K562 (cell line): ENCODE results near the gene KRT6C. TPM values are rescaled to one million over a fixed set of nuclear protein-coding genes. Genes with fewer than 3 reads are reported as not detected.

ENCODE experiments used
- ATAC-seq: fragments of 200-7000 bp; cut with Tn5 transposase; 3 replicates; pipeline ENCODE4 v1.9.1; 2020; ENCODE audit warnings: moderate library complexity
- BruUV-seq: library from RNA; stranded (reverse); fragments of 400-500 nt; replicated peaks from 2 replicates; lab custom pipeline; 2021; lab: Mats Ljungman, UMichigan
- CTCF ChIA-PET: fragments of 300-600 bp; formaldehyde crosslinking; extraction: SDS; loops from one replicate; lab custom pipeline; 2021; ENCODE audit warnings: low intra/inter-chr PET ratio; lab: Yijun Ruan, JAX
- POLR2A ChIA-PET: fragments of 300-600, 350-650 bp; sonication (Branson Sonifier 250); formaldehyde crosslinking; extraction: SDS; loops from one replicate; lab custom pipeline; 2021; ENCODE audit warnings: antibody characterized with exemption, inconsistent platforms; lab: Yijun Ruan, JAX
- DNase-seq, 4 experiments: peaks; one replicate each; pipeline versions ENCODE4 v3.0.0 to v3.0.0-alpha.2; 2011 to 2018; ENCODE audit warnings: low spot score in 3 of 4, mixed read lengths in 3 of 4; ENCODE audit errors: extremely low read depth in 1 of 4
- FAIRE-seq: peaks from 2 replicates; lab custom pipeline; 2011; peaks lifted over from hg19 to GRCh38; lab: Jason Lieb, UNC
- H2AFZ ChIP-seq: 2 replicates; pipeline ENCODE4 v1.6.0; 2011; ENCODE audit warnings: low read depth, low read length, control low read depth, inconsistent platforms
- H3K27ac ChIP-seq: fragments of 200-600 bp; 3 replicates; pipeline ENCODE4 v1.8.0; 2011; ENCODE audit warnings: low read depth, mild to moderate bottlenecking, control low read depth, inconsistent platforms, low read length, moderate library complexity, mixed read lengths; ENCODE audit errors: extremely low read depth
- H3K27me3 ChIP-seq, 2 experiments: fragments of 300-600 bp in 1 of 2; 2 replicates in 1 of 2; 3 replicates in 1 of 2; pipeline versions ENCODE4 v1.6.0 to v1.8.0; 2011; ENCODE audit warnings: inconsistent platforms in 2 of 2, low read length in 2 of 2, mild to moderate bottlenecking in 1 of 2, mixed read lengths in 1 of 2, moderate library complexity in 1 of 2; ENCODE audit not compliant: control insufficient read depth in 2 of 2, insufficient read depth in 2 of 2
- H3K36me3 ChIP-seq: fragments of 300-600 bp; 3 replicates; pipeline ENCODE4 v1.8.0; 2011; ENCODE audit warnings: mild to moderate bottlenecking, low read length, inconsistent platforms; ENCODE audit not compliant: control insufficient read depth, insufficient read depth
- H3K4me1 ChIP-seq, 2 experiments: fragments of 200-600 bp in 1 of 2; replicated peaks in 1 of 2; 2 replicates in 1 of 2; 3 replicates in 1 of 2; pipeline versions ENCODE4 v1.5.1 to v1.8.0; 2011; ENCODE audit warnings: inconsistent platforms in 2 of 2, low read length in 2 of 2, mild to moderate bottlenecking in 1 of 2, mixed read lengths in 1 of 2, moderate library complexity in 1 of 2; ENCODE audit not compliant: control insufficient read depth in 2 of 2, insufficient read depth in 2 of 2
- H3K4me2 ChIP-seq: 2 replicates; pipeline ENCODE4 v1.6.1; 2011; ENCODE audit warnings: low read length, control low read depth, inconsistent platforms, mixed read lengths; ENCODE audit not compliant: insufficient read depth
- H3K4me3 ChIP-seq: fragments of 200-600 bp; sonication (generic), shearing (Covaris generic); 2 replicates; pipeline ENCODE4 v1.5.1; 2016; ENCODE audit warnings: control low read depth, inconsistent platforms
- H3K79me2 ChIP-seq: fragments of 200-600 bp; 3 replicates; pipeline ENCODE4 v1.8.0; 2011; ENCODE audit warnings: low read length, inconsistent platforms; ENCODE audit not compliant: control insufficient read depth, insufficient read depth
- H3K9ac ChIP-seq, 2 experiments: 2 replicates each; pipeline versions ENCODE4 v1.6.0 to v1.6.1; 2011; ENCODE audit warnings: low read depth in 2 of 2, low read length in 2 of 2, control low read depth in 1 of 2, inconsistent platforms in 1 of 2, mild to moderate bottlenecking in 1 of 2, mixed read lengths in 1 of 2; ENCODE audit not compliant: insufficient read depth in 1 of 2
- H3K9me1 ChIP-seq: one replicate; pipeline ENCODE4 v1.6.0; 2011; ENCODE audit warnings: inconsistent platforms, mild to moderate bottlenecking, low read length, moderate library complexity; ENCODE audit not compliant: control insufficient read depth, insufficient read depth
- H3K9me3 ChIP-seq: replicated peaks from 2 replicates; pipeline ENCODE4 v1.5.1; 2011; ENCODE audit warnings: low read depth, low read length, inconsistent platforms; ENCODE audit not compliant: control insufficient read depth, insufficient read depth
- H4K20me1 ChIP-seq: replicated peaks from 2 replicates; pipeline ENCODE4 v1.6.1; 2011; ENCODE audit warnings: low read length, inconsistent platforms, mixed read lengths; ENCODE audit not compliant: control insufficient read depth, insufficient read depth
- ADNP ChIP-seq: fragments of 200-800 bp; sonication (Bioruptor generic); IDR thresholded peaks from 2 replicates; pipeline ENCODE4 v1.6.1; 2016; ENCODE audit warnings: missing genetic modification characterization, missing compliant biosample characterization
- CBFA2T3 ChIP-seq: fragments of 450-650 bp; IDR thresholded peaks from 2 replicates; pipeline ENCODE4 v1.6.1; 2017
- CBX3 ChIP-seq, 2 experiments: IDR thresholded peaks; 1 replicate in 1 of 2; 2 replicates in 1 of 2; pipeline ENCODE4 v1.6.1; 2012; ENCODE audit warnings: inconsistent platforms in 2 of 2, low read length in 2 of 2, borderline replicate concordance in 1 of 2, control low read depth in 1 of 2
- HEY1 ChIP-seq: fragments of 250-450 bp; sonication (Bioruptor Pico); IDR thresholded peaks from 2 replicates; pipeline ENCODE4 v1.5.0; 2020; ENCODE audit warnings: mild to moderate bottlenecking, moderate library complexity, borderline replicate concordance
- HNRNPUL1 ChIP-seq: fragments of 200-400 bp; formaldehyde crosslinking; IDR thresholded peaks from 2 replicates; pipeline ENCODE4 v1.6.1; 2017; ENCODE audit warnings: low read length
- MED1 ChIP-seq: sonication (generic); formaldehyde crosslinking; IDR thresholded peaks from 2 replicates; pipeline ENCODE4 v1.8.1; 2023; ENCODE audit warnings: missing genetic modification reagents, borderline replicate concordance
- MYC ChIP-seq, 2 experiments: fragments of 250-450 bp in 1 of 2; sonication (Bioruptor Pico) in 1 of 2; IDR thresholded peaks; 2 replicates each; pipeline versions ENCODE4 v1.5.1 to v1.6.1; 2012 to 2021; ENCODE audit warnings: low read depth in 2 of 2, borderline replicate concordance in 1 of 2, improper control_type of control experiment in 1 of 2, low read length in 1 of 2, mild to moderate bottlenecking in 1 of 2, moderate library complexity in 1 of 2
- PHF21A ChIP-seq: fragments of 450-650 bp; IDR thresholded peaks from 2 replicates; pipeline ENCODE4 v1.6.1; 2017; ENCODE audit warnings: low read depth, borderline replicate concordance
- RBM17 ChIP-seq: fragments of 200-400 bp; formaldehyde crosslinking; IDR thresholded peaks from 2 replicates; pipeline ENCODE4 v1.6.1; 2017; ENCODE audit warnings: low read depth, mild to moderate bottlenecking, low read length, borderline replicate concordance
- RCOR1 ChIP-seq, 2 experiments: IDR thresholded peaks; 2 replicates each; pipeline ENCODE4 v1.6.1; 2012; ENCODE audit warnings: low read depth in 2 of 2, low read length in 2 of 2, borderline replicate concordance in 1 of 2, improper control_type of control experiment in 1 of 2
- ZNF436 ChIP-seq: fragments of 250-450, 450-650 bp; sonication (Bioruptor Pico); formaldehyde crosslinking; IDR thresholded peaks from 2 replicates; pipeline ENCODE4 v1.7.0; 2020; ENCODE audit warnings: mild to moderate bottlenecking
- ZNF644 ChIP-seq: fragments of 200-800 bp; sonication (Bioruptor generic); IDR thresholded peaks from 2 replicates; pipeline ENCODE4 v1.6.1; 2016; ENCODE audit warnings: low read depth, missing genetic modification characterization, missing compliant biosample characterization
- ZNF695 ChIP-seq: fragments of 450-650 bp; formaldehyde crosslinking; IDR thresholded peaks from 2 replicates; pipeline ENCODE4 v1.4.0; 2020; ENCODE audit warnings: mild to moderate bottlenecking, moderate library complexity
- ZNF764 ChIP-seq: fragments of 250-450 bp; sonication (Bioruptor Pico); IDR thresholded peaks from 2 replicates; pipeline ENCODE4 v1.4.0; 2020; ENCODE audit warnings: low read depth, mild to moderate bottlenecking, moderate library complexity
- WGBS: fragments of 100-300 bp; shearing (Covaris generic); methylation state at CpG from one replicate; pipeline ENCODE4 v1.1.6; 2016; ENCODE audit warnings: low coverage, mixed read lengths; ENCODE audit not compliant: insufficient coverage; ENCODE audit errors: missing lambda C conversion rate; 5-methylcytosine and 5-hydroxymethylcytosine counted together
- in situ Hi-C: fragments of 300-500 bp; cut with MboI; formaldehyde crosslinking; loops from 4 replicates; pipeline ENCODE4 v1.15.0; 2018; ENCODE audit warnings: inconsistent platforms, mixed read lengths
- intact Hi-C: fragments of 100-400 bp; cut with micrococcal nuclease; formaldehyde crosslinking; loops from 2 replicates; pipeline ENCODE4 v1.14.2; 2022
- polyA plus RNA-seq, 8 experiments: library from polyadenylated mRNA; depleted of rRNA in 4 of 8; stranded (reverse) in 5 of 8; unstranded in 3 of 8; fragments of >200 nt; fragmentation: Nextera tagmentation in 2 of 8; fragmentation: Illumina TruSeq in 1 of 8; extraction: Ambion mirVana in 2 of 8; extraction: Trizol in 1 of 8; gene quantifications; 2 replicates each; pipeline versions ENCODE4 v1.2.1 to v1.2.3, GENCODE V29; 2011 to 2014; ENCODE audit warnings: inconsistent platforms in 1 of 8, missing spikeins in 1 of 8
- total RNA-seq, 7 experiments: library from RNA; depleted of rRNA in 6 of 7; stranded (reverse); fragments of >200 nt in 6 of 7; fragmentation: Illumina TruSeq in 2 of 7; extraction: Trizol in 2 of 7; gene quantifications; 2 replicates each; pipeline versions ENCODE4 v1.2.1 to v1.2.3, GENCODE V29; 2011 to 2021; ENCODE audit warnings: low replicate concordance in 1 of 7
- TF ChIP-seq, protein P1 (sequence below), 2 experiments: fragments of 450-650 bp; conservative IDR thresholded peaks; 2 replicates each; pipeline ENCODE4 v1.6.1; 2017; ENCODE audit warnings: mild to moderate bottlenecking in 2 of 2, moderate library complexity in 2 of 2
- TF ChIP-seq, protein P2 (sequence below): fragments of 250-450 bp; sonication (Bioruptor Pico); IDR thresholded peaks from 2 replicates; pipeline ENCODE4 v1.8.0; 2021; ENCODE audit warnings: moderate library complexity, mild to moderate bottlenecking, inconsistent platforms

KRT6C gene
- total and polyA plus RNA-seq, 9 of the 15 experiments (the other 6 are each of a cell fraction or from before 2014, with no cell fraction given), result not detected

DNA sequence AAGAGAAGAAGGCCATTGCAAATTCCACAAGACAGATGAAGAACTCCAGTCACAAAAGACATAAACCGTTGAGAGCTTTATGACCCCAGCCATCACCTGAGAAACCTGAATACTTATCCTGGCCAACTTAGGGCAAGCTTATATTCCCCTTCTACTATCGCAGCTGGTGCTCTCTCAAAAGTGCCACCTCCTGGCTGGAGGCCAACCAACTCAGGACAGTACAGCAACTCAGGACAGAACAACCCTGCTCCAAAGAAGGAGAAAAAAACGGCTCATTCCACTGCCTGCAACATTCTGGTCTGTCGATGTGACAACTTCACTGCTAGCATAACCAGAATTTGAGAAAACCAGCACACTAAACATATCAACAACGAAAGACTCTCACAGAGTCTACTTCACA, 11.9 kb downstream of the KRT6C start:
- in situ Hi-C loops, result no loop called here

More for the DNA sequence above, 11.9 kb downstream of the KRT6C start:
- DNase-seq (no peak), FAIRE-seq (no peak), ATAC-seq (no peak)
- H3K27ac ChIP-seq, result no peak overlapping the region
- no peak overlapping the region for H3K4me3 ChIP-seq
- H3K9ac ChIP-seq, result no peak overlapping the region
- intact Hi-C loops, result no loop called here
- H3K9me3 ChIP-seq, result no peaks in the 10 kb centered on the region
- no TSS peak for BruUV-seq
- no peak for TF ChIP-seq ZNF436 (CRISPR knock-in tag)
- no peak for TF ChIP-seq ZNF695 (CRISPR knock-in tag)
- no peak for TF ChIP-seq MYC (IDR thresholded peaks at IDR 0.05; ENCODE audit: low read depth, low read length)
- no peak for TF ChIP-seq MYC (CRISPR knock-in tag; IDR thresholded peaks at IDR 0.05; ENCODE audit: borderline replicate concordance, low read depth)
- TF ChIP-seq RCOR1 (IDR thresholded peaks at IDR 0.05; ENCODE audit: borderline replicate concordance in 1 of 2, low read depth in 2 of 2, low read length in 2 of 2), result no peak
- TF ChIP-seq ADNP (tag), result no peak
- TF ChIP-seq MED1, result no peak
- no peak for TF ChIP-seq CBFA2T3
- no peak for TF ChIP-seq CBX3 (IDR thresholded peaks at IDR 0.05; ENCODE audit: borderline replicate concordance in 1 of 2, low read length in 2 of 2)
- TF ChIP-seq HEY1 (CRISPR knock-in tag), result no peak
- no peak for TF ChIP-seq HNRNPUL1
- TF ChIP-seq, protein P1, sequence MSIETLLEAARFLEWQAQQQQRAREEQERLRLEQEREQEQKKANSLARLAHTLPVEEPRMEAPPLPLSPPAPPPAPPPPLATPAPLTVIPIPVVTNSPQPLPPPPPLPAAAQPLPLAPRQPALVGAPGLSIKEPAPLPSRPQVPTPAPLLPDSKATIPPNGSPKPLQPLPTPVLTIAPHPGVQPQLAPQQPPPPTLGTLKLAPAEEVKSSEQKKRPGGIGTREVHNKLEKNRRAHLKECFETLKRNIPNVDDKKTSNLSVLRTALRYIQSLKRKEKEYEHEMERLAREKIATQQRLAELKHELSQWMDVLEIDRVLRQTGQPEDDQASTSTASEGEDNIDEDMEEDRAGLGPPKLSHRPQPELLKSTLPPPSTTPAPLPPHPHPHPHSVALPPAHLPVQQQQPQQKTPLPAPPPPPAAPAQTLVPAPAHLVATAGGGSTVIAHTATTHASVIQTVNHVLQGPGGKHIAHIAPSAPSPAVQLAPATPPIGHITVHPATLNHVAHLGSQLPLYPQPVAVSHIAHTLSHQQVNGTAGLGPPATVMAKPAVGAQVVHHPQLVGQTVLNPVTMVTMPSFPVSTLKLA (conservative IDR thresholded peaks at IDR 0.05), result no peak
- no peak for TF ChIP-seq ZNF764
- TF ChIP-seq RBM17, result no peak
- no peak for TF ChIP-seq PHF21A
- TF ChIP-seq, protein P2, sequence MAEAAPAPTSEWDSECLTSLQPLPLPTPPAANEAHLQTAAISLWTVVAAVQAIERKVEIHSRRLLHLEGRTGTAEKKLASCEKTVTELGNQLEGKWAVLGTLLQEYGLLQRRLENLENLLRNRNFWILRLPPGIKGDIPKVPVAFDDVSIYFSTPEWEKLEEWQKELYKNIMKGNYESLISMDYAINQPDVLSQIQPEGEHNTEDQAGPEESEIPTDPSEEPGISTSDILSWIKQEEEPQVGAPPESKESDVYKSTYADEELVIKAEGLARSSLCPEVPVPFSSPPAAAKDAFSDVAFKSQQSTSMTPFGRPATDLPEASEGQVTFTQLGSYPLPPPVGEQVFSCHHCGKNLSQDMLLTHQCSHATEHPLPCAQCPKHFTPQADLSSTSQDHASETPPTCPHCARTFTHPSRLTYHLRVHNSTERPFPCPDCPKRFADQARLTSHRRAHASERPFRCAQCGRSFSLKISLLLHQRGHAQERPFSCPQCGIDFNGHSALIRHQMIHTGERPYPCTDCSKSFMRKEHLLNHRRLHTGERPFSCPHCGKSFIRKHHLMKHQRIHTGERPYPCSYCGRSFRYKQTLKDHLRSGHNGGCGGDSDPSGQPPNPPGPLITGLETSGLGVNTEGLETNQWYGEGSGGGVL (CRISPR knock-in tag), result no peak
- TF ChIP-seq ZNF644 (tag), result no peak
- WGBS, result 2% methylated on average over 5 of the region's 5 CpGs
- no peak overlapping the region for H3K4me2 ChIP-seq
- no peaks in the 10 kb centered on the region for H3K4me1 ChIP-seq
- no peak overlapping the region for H2AFZ ChIP-seq
- no peaks in the 10 kb centered on the region for H4K20me1 ChIP-seq
- POLR2A ChIA-PET, result no interaction called here
- H3K36me3 ChIP-seq, result no peaks in the 10 kb centered on the region
- no peaks in the 10 kb centered on the region for H3K79me2 ChIP-seq
- H3K9me1 ChIP-seq, result no peaks in the 10 kb centered on the region
- CTCF ChIA-PET, result no interaction called here
- H3K27me3 ChIP-seq, result no peaks in the 10 kb centered on the region; a peak in 1 of 5 replicates
